Mucosa of descending colon (tissue), 3 donors: ENCODE measurements around the gene SCTR. TPM values are rescaled to one million over a fixed set of nuclear protein-coding genes. Genes with fewer than 3 reads are reported as not detected.

Experiments used
- ATAC-seq: fragments of 200-7000 bp; cut with Tn5 transposase; one replicate; pipeline ENCODE4 v1.9.1; 2020; ENCODE audit warnings: mild to moderate bottlenecking, moderate library complexity
- DNase-seq, 3 donors: peaks; one replicate each; pipeline ENCODE4 v3.0.0-alpha.2; 2020
- H3K36me3 ChIP-seq: fragments of 200-600 bp; one replicate; pipeline ENCODE4 v1.8.0; 2021; ENCODE audit warnings: low read depth, mild to moderate bottlenecking
- H3K4me1 ChIP-seq: fragments of 200-600 bp; one replicate; pipeline ENCODE4 v1.8.0; 2021; ENCODE audit warnings: low read depth, mild to moderate bottlenecking
- H3K4me3 ChIP-seq: fragments of 200-600 bp; one replicate; pipeline ENCODE4 v1.8.0; 2021; ENCODE audit warnings: mild to moderate bottlenecking
- H3K9me3 ChIP-seq: fragments of 200-600 bp; one replicate; pipeline ENCODE4 v1.8.0; 2021; ENCODE audit warnings: mild to moderate bottlenecking
- intact Hi-C, 2 donors: fragments of 100-400 bp; cut with DNase I in 1 of 2; cut with micrococcal nuclease in 1 of 2; formaldehyde crosslinking; loops; one replicate each; pipeline versions ENCODE4 v1.11.0 to v1.11.1; 2022; cut with DNase I, micrococcal nuclease
- total RNA-seq, 3 donors: library from RNA; stranded (reverse); fragmentation: NEBNext Ultra II Directional in 2 of 3; extraction: Animal tissue kit (Norgen Biotek cat#: 25700) in 2 of 3; gene quantifications; one replicate each; pipeline versions ENCODE4 v1.2.1 to v1.2.4, GENCODE V29; 2021 to 2023
- TF ChIP-seq, protein P1 (sequence below): fragments of 200-600 bp; IDR thresholded peaks from one replicate; pipeline ENCODE4 v1.8.0; 2022; ENCODE audit warnings: antibody characterized with exemption, mild to moderate bottlenecking
- donor health status: DM: no; HTN: no; CAD: no; lungs with moderate emphysema.
- donor health status: DM: no; HTN: no; CAD: no.
- donor health status: DM: no; HTN: yes; CAD: no.

Gene SCTR
- total RNA-seq, 3 donors from 2014 or later = 0.25 to 0.32 TPM; not detected in 1

DNA sequence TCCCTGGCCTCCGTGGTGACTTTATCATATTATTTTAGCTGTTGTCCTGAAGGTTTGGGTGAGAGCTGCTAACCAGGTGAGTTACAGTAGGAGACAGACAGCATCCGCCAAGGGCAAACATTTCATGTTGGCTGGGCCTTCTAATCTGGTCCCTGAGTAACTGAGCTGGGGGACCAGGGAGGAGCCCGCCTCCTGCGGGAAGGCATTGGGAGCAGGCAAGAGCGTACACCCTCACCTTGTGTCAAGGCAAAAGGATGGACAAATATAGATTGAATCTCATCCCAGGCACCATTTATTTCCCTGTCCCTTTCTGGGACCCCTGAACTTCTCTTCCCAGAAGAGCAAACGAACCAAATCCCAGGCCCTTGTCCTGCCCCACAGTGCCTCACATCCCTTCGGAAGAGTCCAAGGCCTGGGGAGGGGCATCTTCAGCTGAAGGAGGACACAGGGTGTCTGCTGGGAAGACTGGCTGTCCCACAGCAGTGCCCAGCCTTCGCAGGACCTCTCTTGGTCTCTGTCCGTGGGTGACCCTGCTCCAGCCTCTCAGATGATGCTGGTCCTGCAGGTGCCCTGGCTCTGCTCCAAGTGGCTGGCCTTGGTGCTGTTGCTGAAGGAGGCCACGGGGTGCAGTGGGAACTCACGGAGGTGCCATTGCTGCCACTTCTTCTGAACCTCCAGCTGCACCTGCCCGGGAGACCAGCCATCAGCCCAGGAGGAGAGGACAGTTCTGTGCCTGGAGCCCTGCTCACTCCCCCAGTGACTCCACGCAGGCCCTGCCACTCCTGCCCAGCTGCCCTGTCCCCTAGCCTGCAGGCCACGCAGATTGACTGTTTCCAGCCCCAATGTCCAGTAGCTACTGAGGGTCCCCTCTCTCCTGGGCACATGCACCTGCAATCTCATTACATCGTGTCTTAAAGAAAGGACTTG lies 84.4 kb downstream of the SCTR start:
- no peak for DNase-seq
- intact Hi-C loops = no loop called here
- Histone ChIP-seq H3K4me3 (no peak overlapping the region), H3K4me1 (peaks cover 10% of the 10 kb centered on the region), H3K36me3 (no peaks in the 10 kb centered on the region), H3K9me3 (no peaks in the 10 kb centered on the region)
- TF ChIP-seq, protein P1, sequence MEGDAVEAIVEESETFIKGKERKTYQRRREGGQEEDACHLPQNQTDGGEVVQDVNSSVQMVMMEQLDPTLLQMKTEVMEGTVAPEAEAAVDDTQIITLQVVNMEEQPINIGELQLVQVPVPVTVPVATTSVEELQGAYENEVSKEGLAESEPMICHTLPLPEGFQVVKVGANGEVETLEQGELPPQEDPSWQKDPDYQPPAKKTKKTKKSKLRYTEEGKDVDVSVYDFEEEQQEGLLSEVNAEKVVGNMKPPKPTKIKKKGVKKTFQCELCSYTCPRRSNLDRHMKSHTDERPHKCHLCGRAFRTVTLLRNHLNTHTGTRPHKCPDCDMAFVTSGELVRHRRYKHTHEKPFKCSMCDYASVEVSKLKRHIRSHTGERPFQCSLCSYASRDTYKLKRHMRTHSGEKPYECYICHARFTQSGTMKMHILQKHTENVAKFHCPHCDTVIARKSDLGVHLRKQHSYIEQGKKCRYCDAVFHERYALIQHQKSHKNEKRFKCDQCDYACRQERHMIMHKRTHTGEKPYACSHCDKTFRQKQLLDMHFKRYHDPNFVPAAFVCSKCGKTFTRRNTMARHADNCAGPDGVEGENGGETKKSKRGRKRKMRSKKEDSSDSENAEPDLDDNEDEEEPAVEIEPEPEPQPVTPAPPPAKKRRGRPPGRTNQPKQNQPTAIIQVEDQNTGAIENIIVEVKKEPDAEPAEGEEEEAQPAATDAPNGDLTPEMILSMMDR = no peak
- ATAC-seq = no peak

DNA sequence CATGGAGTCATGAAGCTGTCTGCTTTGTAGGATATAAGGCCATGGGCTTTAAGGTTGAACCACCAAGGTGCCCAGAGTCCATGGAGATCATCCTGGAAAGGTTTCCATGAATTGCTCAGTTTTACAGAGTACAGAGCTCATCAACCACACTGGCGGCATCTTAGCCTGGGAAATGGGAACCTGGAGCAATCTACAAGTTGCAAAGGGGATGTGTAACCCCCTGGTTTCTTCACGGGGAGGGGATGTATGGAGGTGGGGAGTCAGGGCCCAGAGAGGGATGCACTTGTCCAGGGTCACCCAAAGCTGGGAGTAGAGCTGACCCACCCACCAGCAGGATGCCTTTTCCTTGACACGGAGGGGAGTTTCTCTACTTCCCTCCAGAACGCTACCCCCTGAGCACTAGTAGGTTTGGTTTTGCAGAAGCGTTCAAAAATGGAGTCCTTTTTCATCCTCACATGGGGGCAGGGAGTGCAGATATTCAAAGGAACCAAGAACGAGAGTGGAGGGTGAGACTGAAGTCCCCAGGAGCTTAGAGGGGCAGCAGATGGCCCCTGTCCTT lies 85.5 kb downstream of the SCTR start:
- peaks cover 17% of the 10 kb centered on the region for H3K4me1 ChIP-seq

DNA sequence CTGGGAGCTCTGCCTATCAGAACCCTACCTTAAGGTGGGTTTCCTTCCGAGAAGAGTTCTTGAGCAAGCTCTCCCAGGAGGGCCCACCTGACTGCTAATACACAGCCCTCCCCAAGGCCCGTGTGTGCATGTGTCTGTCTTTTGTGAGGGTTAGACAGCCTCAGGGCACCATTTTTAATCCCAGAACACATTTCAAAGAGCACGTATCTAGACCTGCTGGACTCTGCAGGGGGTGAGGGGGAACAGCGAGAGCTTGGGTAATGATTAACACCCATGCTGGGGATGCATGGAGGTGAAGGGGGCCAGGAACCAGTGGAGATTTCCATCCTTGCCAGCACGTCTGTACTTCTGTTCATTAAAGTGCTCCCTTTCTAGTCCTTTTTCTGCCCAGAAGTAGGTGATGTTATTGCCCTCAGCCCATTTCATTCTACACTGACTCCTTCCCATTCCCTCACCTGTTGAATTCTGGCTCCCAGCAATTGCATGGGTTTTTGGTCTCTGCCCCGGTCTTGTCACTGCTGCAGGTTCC lies 86.1 kb downstream of the SCTR start:
- DNase-seq (no peak), ATAC-seq (no peak)
- Histone ChIP-seq H3K4me1 (peaks cover 20% of the 10 kb centered on the region), H3K9me3 (no peaks in the 10 kb centered on the region), H3K4me3 (no peak overlapping the region), H3K36me3 (no peaks in the 10 kb centered on the region)
- TF ChIP-seq, protein P1 = no peak
- intact Hi-C loops = no loop called here

More for the DNA sequence above, 85.5 kb downstream of the SCTR start:
- Histone ChIP-seq H3K4me3 (no peak overlapping the region), H3K9me3 (no peaks in the 10 kb centered on the region), H3K36me3 (no peaks in the 10 kb centered on the region)
- ATAC-seq (no peak), DNase-seq (no peak)
- intact Hi-C loops = no loop called here
- TF ChIP-seq, protein P1 = no peak

DNA sequence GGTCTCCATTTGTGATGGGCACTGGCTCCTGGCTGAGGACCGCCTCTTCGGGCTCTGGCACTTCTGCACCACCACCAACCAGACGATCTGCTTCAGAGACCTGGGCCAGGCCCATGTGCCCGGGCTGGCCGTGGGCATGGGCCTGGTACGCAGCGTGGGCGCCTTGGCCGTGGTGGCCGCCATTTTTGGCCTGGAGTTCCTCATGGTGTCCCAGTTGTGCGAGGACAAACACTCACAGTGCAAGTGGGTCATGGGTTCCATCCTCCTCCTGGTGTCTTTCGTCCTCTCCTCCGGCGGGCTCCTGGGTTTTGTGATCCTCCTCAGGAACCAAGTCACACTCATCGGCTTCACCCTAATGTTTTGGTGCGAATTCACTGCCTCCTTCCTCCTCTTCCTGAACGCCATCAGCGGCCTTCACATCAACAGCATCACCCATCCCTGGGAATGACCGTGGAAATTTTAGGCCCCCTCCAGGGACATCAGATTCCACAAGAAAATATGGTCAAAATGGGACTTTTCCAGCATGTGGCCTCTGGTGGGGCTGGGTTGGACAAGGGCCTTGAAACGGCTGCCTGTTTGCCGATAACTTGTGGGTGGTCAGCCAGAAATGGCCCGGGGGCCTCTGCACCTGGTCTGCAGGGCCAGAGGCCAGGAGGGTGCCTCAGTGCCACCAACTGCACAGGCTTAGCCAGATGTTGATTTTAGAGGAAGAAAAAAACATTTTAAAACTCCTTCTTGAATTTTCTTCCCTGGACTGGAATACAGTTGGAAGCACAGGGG lies 87.1 kb downstream of the SCTR start:
- Histone ChIP-seq H3K4me1 (peaks cover 28% of the 10 kb centered on the region), H3K4me3 (no peak overlapping the region), H3K9me3 (no peaks in the 10 kb centered on the region), H3K36me3 (no peaks in the 10 kb centered on the region)
- no peak for DNase-seq
- intact Hi-C loops = no loop called here
- TF ChIP-seq, protein P1 = no peak
- ATAC-seq = no peak

DNA sequence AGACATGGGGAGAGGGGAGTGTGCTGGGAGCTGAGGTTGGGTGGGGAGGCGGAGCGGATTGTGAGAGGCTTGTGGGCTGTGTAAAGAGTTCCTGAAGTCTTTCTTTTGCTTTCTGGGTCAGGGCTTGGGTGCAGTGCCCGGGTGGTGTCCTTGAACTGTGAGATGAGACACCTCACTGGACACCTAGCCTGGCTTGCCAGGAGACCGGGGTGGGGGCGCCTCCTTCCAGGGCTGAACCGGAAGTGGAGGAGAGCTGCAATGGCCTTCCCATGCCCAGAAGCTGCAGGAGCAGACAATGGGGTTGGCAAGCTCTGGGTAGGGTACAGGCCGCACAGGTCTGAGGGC lies 88.4 kb downstream of the SCTR start:
- no peak for DNase-seq
- ATAC-seq = no peak
- H3K4me1 ChIP-seq = peaks cover 34% of the 10 kb centered on the region

More for the DNA sequence above, 88.4 kb downstream of the SCTR start:
- intact Hi-C loops = no loop called here
- Histone ChIP-seq H3K36me3 (no peaks in the 10 kb centered on the region), H3K4me3 (no peak overlapping the region), H3K9me3 (no peaks in the 10 kb centered on the region)
- TF ChIP-seq, protein P1 = no peak
